D721Med (cell line): Measurements from ENCODE around the gene SERPINE2.

Experiments used
- DNase-seq: peaks from one replicate; pipeline ENCODE4 v3.0.0; 2011; ENCODE audit warnings: low spot score; ENCODE audit not compliant: insufficient read length
- FAIRE-seq: peaks from 2 replicates; lab custom pipeline; 2011; peaks lifted over from hg19 to GRCh38; lab: Jason Lieb, UNC
- CTCF ChIP-seq: IDR thresholded peaks from 2 replicates; pipeline ENCODE4 v1.5.1; 2012; ENCODE audit warnings: mild to moderate bottlenecking, control low read depth; ENCODE audit not compliant: insufficient read depth; ENCODE audit errors: missing control alignments

The SERPINE2 gene

DNA sequence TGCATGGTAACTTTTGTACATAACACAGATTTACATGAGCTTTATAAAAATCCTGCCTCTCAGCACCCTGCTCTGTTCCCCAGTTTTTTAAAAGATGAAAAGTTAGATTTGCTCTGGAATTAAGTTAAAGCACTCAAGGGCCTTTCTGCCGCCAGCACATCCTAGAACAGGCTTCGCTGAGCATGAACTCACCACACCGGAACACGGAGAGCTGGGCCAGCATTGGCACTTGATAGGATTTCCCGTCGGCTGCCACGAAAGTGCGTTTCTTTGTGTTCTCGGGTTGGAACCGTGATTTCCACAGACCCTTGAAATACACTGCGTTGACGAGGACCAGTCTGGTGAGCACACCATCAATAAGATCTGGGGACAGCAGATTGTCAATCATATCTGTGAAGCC is 47.5 kb downstream of the SERPINE2 start:
- TF ChIP-seq CTCF = no peak
- FAIRE-seq = no peak
- DNase-seq = no peak

- no peak for TF ChIP-seq CTCF
- DNase-seq (no peak), FAIRE-seq (no peak)
These were observed 49.2 kb downstream of the SERPINE2 start for GRCh38 chr2:223989856-223990232.

- DNase-seq (no peak), FAIRE-seq (no peak)
- no peak for TF ChIP-seq CTCF
These were observed 49.8 kb downstream of the SERPINE2 start for GRCh38 chr2:223989206-223989855.

DNA sequence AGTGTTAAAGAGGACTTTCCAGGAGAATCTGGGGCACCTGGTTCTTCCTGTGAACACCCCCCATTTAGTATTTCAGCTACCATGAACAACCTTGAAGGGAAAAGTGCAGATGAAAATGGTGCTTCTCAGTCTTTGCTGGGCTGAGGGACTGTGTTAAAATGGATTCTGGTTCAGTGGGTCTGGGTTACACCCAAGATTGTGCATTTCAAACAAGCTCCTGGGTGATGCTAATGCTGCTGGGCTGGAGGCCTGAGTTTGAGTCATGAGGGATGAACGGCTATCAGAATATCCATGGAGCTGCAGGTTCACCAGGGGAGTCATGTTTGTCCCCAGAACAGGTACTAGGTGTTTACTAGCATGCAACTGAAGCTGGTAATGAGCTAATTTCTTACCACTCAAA is 57.8 kb downstream of the SERPINE2 start:
- no peak for TF ChIP-seq CTCF
- DNase-seq (no peak), FAIRE-seq (no peak)

GRCh38 chr2:223980803-223981202 is 58.3 kb downstream of the SERPINE2 start:
- FAIRE-seq (no peak), DNase-seq (no peak)
- TF ChIP-seq CTCF = no peak

- DNase-seq = no peak
- FAIRE-seq = no peak
- no peak for TF ChIP-seq CTCF
These were observed 58.7 kb downstream of the SERPINE2 start for GRCh38 chr2:223980397-223980735.

GRCh38 chr2:223979730-223980396 is 59.2 kb downstream of the SERPINE2 start:
- no peak for FAIRE-seq
- TF ChIP-seq CTCF = no peak

More at GRCh38 chr2:223979730-223980396, 59.2 kb downstream of the SERPINE2 start:
- no peak for DNase-seq
